HL-60/S4 (cell line): Measurements from ENCODE around the gene TAMALIN.
"Not testable (repeated sequence)": the region's sequence is repeated elsewhere in the genome, so short reads cannot be mapped to it uniquely, and the experiment has no call there.

ENCODE experiments used
- in situ Hi-C: fragments of 300-500 bp; cut with MboI; formaldehyde crosslinking; loops from 2 replicates; pipeline ENCODE4 v1.14.3; 2022; ENCODE audit warnings: low sequenced_read_pairs

TAMALIN gene

DNA sequence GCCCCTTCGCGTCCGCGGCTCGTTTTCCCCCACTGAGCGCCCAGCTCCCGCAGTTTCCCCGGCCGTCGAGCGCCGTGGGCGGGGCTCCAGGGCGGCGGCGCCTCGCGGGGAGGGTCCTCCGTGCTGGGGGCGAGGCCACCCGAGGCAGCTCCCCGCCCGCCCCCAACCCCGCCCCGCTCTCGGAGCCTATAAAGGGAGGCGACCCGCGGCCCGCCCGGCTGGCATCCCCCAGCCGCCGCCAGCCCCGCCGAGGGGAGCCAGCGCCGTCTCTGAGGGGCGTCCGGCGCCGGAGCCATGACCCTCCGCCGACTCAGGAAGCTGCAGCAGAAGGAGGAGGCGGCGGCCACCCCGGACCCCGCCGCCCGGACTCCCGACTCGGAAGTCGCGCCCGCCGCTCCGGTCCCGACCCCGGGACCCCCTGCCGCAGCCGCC lies at the start of gene TAMALIN:
Gene TAMALIN, plus strand, starts transcription at position 221 of the 432 bp plus-strand sequence. Its CDS starts 74 bp downstream, at position 295.
- in situ Hi-C loops, result loop anchor here (25.0 kb wide), 1 partner anchor 594 kb away; the partner anchor contains the start of gene SLC4A8

DNA sequence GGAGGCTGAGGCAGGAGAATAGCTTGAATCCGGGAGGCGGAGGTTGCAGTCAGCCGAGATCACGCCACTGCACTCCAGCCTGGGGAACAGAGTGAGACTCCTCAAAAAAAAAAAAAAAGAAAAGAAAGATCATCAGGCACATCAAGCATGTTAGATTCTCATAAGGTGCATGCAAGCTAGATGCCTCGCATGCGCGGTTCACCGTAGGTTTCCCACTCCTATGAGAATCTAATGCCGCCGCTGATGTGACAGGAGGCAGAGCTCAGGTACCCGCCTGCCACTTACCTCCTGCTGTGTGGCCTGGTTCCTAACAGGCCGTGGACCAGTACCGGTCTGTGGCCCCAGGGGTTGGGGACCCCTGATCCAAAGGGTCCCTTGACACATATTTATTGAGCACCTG lies 48.2 kb upstream of the TAMALIN start:
- in situ Hi-C loops, result no loop called here

DNA sequence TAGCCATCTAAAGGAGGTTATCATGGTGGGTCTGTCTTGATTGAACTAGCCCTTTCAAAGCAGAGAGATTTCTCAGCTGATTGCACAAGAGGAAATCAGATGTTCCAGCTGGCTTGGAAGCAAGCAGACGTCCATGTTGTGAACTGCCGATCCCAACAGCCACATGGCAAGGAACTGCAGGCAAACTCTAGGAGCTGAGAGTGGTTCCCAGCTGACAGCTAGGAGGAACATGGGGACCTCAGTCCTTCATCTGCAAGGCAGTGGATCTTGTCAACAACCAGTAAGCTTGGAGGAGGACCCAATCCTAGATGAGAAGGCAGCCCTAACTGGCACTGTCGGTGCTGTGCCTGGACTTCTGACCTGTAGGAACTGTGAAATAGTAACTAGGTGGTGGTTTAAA lies 47.5 kb upstream of the TAMALIN start:
- in situ Hi-C loops, result no loop called here

DNA sequence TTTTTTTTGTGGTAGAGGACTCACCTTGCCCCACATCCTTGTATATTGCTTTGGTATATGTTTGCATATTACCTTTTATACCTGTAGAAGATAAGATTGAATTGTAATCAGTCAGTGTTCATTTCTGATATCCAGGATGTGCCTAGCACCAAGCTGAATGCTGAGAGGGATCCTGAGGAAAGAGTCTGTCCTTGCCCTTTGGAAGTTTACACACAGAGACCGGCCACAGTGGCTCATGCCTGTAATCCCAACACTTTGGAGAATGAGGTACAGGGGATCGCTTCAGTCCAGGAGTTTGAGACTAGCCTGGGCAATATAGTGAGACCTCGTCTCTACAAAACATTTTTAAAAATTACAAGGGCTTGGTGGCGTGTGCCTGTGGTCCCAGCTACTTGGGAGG lies 46.8 kb upstream of the TAMALIN start:
- in situ Hi-C loops, result no loop called here

DNA sequence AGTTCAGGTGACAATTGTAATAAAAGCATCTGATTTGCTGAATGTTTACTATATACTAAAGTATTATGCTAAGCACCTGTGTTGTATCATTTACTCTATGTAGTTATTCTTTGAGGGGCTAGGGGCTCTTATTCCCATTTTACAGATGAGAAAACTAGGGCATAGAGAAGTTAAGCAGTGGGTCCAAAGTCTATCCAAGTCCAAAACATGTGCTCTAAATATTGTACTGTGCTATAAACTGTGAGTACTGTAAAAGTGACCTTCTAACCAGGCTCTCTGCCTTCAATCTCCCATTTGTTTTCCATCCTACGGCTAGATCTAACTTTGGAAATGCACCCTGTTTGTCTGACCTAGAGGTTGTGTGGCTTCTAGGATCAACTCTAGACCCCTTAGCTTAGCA lies 46.3 kb upstream of the TAMALIN start:
- in situ Hi-C loops, result no loop called here

DNA sequence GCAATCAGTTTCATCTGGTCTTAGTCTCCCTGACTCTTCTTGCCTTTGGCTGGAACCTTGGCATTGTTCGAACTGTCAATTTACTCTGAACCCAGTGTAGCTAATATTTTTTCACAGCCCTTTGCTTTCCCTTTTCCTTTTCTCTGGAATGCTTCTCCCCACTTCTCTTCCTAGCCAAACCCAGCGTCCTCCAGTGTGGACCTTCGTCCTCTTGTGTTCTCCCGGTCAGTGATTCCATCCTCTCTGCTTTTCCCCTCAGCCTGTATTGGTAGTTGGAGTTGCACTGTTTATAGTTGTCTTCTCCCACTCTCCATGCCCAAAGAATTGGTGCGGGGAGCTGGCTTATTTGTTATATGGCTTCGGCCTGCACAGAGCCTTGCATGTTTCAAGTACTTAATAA lies 45.9 kb upstream of the TAMALIN start:
- in situ Hi-C loops, result no loop called here

DNA sequence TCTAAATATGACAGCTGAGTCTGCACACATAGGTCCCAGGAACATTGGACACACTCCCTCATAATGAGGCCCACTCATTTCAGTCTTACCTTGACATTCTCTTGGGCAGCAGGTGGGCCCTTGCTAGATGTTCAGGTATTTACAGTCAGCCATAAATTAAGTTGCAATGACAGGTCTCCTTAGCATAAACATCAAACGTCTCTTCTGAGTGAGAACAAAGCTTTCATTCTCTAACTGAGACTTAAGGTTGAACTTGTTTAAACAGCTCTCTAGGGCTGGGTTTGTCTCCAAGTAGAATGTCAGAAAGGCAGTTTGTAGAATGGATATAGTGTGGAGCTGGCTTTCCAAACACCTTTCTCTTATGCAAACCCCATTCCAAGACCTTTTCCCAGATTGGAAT lies 44.9 kb upstream of the TAMALIN start:
- in situ Hi-C loops, result no loop called here

DNA sequence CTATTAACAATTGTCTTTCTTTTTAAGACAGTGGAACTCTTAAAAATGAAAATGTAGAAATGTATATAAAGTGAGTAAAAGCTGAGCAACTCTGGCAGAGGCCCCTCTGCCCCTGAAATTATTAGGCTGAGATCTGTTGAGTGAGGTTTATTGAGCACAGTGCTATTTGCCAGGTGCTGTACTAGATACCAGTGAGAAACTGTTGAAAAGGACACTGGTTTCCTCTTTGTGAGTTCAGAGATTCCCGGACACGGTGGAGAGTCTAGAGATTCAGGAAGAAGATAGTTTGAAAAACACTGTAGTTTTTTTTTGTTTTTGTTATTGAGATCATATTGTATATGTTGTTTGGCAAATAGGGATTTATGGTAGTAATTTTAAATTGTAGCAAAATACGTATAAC lies 44.0 kb upstream of the TAMALIN start:
- in situ Hi-C loops, result no loop called here

DNA sequence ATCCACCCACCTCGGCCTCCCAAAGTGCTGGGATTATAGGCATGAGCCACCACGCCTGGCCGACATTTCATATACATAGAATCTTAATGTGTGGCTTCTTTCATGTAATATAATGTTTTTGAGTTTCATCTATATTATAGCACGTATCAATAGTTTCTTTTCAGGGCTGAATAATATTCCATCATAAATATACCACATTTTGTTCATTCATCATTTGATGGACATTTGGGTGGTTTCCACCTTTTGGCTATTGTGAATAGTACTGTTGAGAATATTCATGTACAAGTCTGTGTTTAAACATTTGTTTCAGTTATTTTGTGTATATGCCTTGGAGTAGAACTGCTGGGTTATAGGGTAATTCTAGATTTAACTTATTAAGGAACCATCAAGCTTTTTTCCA lies 43.3 kb upstream of the TAMALIN start:
- in situ Hi-C loops, result no loop called here

DNA sequence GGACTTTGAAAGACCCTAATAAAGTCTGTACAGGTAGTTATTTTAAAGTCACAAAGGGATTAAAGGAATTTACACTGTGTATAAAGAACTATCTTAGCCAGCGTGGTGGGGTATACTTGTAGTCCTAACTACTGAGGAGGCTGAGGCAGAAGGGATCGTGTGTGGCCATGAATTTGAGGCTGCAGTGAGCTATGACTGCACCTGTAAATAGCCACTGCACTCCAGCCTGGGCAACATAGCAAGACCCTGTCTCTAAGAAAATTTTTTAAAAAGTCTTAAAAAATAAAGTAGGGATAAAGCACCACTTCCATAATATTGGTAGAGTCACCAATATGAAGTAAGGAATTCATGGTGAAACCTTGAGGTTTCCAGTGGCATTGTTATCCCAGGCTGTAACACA lies 37.1 kb upstream of the TAMALIN start:
- in situ Hi-C loops, result no loop called here

DNA sequence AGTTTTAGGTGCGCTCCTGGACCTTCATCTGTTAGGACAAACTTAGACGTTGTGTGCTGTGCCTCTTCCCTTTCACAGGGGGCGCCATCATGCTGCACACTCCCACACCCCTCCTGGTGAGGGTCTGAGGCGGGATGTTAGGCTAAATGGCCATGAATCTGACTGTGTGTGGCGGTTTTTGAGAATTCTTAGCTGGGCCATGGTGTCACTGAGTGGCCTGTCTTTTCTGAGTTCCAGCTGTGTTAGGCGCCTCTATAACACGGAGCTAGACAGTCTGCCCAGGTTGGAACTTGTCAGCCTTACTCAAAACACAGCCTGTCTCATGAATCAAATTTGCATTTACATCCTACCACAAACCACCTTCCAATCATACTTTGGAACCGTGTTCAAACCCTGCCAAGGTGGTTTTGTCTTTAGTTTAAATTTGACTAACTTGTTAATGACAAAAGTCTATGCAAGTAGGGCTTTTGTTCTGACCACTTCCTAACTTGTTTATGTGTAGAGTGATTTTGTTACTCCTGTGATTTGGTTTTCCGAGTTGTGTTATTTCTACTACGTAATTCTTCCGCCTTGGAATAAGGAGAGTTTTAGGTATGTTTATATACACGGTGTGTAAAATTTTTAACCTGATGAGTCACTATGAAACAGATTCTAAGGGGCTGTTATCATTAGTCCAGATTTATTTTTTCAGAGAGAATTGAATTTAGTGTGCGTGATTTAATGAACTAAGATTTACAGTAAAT lies 35.7 kb upstream of the TAMALIN start:
- in situ Hi-C loops, result no loop called here

DNA sequence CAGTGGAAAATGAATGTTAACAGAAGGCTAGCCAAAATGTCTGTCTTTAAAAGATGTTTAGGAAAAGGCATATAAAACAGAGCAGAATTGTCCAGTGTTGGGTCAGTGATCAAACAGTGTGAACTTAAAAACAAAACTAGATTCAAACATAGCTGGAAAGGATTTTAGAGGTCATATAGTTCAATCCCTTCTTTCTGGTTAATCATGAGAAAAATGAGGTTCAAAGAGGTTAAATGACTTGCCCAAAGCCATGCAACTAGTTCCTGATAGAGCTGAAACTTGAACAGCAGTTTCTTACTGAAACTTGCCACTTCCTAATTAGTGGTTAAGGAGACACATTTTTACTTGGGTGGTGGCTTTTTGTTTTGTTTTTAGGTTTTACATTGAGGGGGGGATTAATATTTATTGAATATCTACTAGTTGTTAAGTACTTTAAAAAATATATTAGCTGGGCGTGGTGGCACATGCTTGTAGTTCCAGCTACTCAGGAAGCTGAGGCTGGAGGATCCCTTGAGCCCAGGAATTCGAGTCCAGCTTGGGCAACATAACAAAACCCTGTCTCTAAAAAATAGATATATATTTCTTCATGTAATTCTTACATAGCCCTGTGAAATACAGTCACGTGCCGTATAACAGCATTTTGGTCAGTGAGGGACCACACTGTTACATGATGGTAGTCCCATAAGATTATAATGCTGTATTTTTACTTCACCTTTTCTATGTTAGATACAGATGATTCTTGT lies 34.9 kb upstream of the TAMALIN start:
- in situ Hi-C loops, result no loop called here

DNA sequence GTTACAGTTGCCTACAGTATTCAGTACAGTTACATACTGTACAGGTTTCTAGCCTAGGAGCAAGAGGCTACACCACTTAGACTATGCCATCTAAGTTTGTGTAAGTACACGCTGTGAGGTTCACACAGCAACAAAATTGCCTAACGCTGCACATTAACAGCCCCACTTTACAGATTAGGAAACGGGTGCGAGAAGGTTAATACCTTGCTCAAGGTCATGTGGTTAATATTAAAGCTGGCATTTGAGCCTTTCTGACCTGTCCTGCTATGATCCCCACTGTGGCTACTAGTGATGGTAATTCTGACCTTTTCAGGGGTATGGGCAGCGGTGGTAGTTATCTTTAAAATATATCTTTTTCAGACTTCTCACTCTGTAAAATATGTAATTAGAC lies 34.3 kb upstream of the TAMALIN start:
- in situ Hi-C loops, result no loop called here

DNA sequence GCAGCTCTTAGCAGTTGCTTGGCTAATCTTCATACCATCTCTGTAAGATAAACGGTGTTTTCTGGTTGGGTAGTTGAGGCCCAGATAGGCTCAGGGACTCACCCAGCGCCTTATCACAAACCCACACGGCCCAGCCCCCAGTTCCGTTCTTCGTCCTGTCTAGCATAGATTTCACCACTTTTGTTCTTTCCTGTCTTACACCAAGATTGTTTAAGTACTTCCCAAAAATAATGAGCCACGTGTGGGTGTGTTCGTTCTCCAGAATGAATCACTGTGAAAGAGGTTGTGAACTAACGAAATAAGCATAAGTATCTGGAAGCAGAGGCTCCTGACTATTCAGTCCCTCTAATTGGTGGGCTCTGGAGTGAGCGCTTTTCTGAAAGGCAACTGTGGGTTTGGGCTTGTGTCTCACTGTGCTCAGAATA lies 33.9 kb upstream of the TAMALIN start:
- in situ Hi-C loops, result no loop called here

DNA sequence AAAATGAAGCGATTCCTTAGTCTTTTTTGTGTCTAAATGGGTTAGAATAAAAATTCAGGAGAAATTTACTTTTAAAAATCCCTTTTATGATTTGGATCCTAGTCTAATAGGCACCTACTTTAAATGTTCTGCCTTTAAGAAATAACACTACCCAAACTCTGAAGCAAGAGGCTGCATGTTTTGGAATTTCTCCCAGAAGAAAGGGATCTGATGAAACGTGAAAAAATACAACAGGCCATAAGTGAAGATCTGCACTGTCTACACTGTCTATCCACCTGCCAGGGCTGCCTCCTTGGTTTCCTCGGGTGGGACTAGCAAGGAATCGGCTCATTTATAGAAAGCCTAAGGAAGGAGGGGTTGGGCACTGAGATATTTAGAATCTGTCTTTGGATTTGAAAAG lies 33.2 kb upstream of the TAMALIN start:
- in situ Hi-C loops, result no loop called here

DNA sequence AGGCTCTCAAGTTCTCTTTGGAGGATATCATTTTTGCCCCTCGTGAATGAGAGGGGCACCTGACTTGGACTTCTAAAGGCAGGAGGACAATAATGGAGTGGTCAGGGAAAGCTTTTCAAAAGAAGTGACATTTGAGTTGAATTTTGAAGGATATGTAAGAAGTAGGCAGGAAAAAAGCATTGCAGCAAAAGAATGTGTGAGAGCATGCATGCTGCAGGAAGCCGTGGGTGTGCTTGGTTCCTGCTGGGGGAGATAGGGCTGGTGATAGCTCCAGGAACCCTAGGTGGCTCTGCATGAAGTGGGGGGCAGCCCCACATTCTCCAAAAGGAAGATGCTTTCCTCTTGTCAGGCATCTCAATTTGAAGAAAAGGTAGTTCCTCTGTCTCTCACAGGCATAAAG lies 32.1 kb upstream of the TAMALIN start:
- in situ Hi-C loops, result no loop called here

DNA sequence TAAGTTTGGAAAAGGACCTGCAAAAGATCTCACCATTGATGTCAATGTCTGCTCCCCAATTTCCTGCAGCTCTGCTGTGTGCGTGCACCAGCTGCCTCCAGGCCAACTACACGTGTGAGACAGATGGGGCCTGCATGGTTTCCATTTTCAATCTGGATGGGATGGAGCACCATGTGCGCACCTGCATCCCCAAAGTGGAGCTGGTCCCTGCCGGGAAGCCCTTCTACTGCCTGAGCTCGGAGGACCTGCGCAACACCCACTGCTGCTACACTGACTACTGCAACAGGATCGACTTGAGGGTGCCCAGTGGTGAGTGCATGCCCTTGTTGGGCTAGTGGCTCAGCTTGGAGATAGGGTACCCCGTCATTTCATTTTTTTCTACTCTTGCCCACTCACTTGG lies 31.6 kb upstream of the TAMALIN start:
- in situ Hi-C loops, result no loop called here

DNA sequence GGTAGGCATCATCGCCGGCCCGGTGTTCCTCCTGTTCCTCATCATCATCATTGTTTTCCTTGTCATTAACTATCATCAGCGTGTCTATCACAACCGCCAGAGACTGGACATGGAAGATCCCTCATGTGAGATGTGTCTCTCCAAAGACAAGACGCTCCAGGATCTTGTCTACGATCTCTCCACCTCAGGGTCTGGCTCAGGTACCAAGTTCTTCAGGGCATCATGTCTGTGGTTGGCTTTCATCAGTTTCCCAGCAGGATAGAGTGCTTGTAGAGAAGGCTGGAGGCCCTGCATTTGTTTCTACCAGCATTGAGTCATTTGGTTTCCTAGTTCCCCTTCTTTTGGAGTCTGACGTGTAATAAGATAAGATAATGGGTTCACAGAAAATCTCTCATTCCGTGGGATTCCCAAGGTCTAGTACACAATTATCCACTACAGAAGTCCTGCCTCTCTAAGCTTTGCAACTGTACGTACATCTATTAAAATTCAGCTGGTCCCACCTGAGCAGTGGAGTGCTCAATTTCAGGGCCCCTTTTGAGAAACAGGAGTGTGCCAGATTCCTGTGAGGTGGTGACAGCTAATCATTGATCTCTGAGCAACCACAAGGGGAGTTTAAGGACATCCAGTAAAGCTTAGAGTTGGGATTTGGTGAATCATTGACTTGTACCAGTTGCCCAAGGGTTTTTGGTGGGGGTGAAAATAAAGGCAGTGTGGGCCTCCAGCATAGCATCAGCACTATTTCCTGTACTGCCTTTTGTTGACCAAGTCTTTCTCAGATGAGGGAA lies 30.2 kb upstream of the TAMALIN start:
- in situ Hi-C loops, result no loop called here

DNA sequence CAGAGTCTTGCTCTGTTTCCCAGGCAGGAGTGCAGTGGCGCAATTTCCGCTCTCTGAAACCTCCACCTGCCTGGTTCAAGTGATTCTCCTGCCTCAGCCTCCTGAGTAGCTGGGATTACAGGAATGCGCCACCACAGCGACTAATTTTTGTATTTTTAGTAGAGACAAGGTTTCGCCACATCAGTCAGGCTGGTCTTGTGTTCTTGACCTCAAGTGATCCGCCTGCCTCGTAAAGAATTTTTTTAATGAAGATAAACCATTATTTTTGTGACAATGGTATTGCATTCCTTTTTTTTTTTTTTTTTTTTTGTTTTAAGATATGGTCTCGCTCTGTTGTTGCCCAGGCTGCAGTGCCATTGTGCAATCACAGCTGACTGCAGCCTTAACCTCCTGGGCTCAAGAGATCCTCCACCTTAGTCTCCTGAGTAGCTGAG lies 29.4 kb upstream of the TAMALIN start:
- in situ Hi-C loops, result no loop called here

DNA sequence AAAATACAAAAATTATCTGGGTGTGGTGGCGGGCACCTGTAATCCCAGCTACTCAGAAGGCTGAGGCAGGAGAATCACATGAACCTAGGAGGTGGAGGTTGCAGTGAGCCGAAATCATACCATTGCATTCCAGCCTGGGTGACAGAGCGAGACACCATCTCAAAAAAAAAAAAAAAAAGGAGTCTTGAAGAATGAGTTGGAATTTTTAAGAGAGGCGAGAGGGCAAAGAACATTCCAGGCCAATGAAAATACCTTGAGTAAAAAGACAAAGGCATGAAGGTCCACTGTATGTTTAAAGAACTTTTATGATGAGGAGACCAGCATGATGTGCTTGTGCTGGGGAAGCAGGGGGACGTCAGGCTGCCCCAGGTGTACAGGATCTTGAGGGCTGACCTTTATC lies 27.4 kb upstream of the TAMALIN start:
- in situ Hi-C loops, result not testable (repeated sequence)

DNA sequence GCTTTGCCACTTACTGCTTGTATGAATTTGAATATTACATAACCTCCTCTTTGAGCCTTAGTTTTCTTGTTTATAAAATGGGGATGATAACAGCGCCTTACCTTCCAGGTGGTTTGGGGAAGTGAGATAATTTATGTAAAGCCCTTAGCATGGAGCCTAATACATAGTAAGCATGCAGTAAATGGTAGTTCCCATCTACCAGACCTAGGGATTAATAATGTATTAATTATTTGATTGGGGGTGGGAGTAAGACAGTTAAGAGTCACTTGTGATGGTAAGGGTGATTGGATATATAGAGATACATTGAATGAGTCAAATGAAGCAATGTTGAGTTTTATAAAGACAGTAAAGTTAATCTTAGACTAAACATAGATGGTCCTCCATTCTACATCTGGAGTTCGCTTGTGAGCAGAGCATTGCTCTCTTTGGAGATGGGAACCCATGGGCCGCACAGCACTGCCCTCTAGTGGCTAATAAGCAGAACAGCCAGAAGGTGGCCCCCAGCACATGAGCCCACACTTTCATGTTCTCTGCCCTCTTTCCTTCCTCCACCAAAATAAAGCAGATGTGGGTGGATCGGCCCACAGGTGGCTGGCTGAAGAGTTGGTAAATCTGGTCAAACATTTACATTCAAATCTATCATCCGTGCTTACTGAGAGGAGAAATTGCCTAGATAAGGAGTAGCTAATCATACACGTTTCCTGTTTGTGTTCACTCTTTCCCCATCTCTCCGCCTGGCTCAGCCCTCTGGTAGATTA lies 26.5 kb upstream of the TAMALIN start:
- in situ Hi-C loops, result no loop called here
